GM12875 (cell line): ENCODE results near the gene ALDH1A1.

Experiments
- H3K4me3 ChIP-seq: one replicate; pipeline ENCODE4 v1.5.1; 2011; ENCODE audit warnings: low read depth, low read length, control low read depth
- TF ChIP-seq, protein P1 (sequence below): IDR thresholded peaks from 2 replicates; pipeline ENCODE4 v1.5.1; 2011; ENCODE audit warnings: low read depth, mild to moderate bottlenecking, control low read depth, inconsistent platforms, low read length, moderate library complexity, borderline replicate concordance; ENCODE audit not compliant: insufficient read depth

The ALDH1A1 gene

DNA sequence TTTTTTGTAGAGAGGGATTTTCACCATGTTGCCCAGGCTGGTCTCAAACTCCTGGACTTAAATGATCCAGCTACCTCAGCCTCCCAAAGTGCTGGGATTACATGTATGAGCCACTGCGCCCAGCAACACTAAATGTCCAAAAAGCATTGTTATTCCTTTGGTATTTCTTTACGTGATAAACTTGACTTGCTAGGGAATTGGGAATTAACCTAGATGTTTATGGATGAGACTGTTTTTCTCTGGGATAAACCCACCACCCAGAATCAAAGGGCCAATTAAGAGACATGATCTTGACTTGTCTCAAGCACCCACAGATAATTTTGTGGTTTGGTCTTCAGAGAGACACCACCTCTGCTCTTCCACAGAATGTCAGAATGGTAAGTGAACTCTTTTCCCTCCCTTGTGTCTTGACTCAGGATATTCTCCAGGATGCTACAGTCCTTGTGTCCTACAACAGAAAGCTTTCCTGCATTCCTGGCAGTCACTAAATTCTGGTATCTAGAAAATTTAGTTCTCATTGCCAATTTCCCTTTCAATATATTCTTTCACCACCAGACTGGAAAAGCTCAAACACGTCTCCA is 55.7 kb downstream of the ALDH1A1 start:
- TF ChIP-seq, protein P1, sequence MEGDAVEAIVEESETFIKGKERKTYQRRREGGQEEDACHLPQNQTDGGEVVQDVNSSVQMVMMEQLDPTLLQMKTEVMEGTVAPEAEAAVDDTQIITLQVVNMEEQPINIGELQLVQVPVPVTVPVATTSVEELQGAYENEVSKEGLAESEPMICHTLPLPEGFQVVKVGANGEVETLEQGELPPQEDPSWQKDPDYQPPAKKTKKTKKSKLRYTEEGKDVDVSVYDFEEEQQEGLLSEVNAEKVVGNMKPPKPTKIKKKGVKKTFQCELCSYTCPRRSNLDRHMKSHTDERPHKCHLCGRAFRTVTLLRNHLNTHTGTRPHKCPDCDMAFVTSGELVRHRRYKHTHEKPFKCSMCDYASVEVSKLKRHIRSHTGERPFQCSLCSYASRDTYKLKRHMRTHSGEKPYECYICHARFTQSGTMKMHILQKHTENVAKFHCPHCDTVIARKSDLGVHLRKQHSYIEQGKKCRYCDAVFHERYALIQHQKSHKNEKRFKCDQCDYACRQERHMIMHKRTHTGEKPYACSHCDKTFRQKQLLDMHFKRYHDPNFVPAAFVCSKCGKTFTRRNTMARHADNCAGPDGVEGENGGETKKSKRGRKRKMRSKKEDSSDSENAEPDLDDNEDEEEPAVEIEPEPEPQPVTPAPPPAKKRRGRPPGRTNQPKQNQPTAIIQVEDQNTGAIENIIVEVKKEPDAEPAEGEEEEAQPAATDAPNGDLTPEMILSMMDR, result no peak
- no peak overlapping the region for H3K4me3 ChIP-seq

DNA sequence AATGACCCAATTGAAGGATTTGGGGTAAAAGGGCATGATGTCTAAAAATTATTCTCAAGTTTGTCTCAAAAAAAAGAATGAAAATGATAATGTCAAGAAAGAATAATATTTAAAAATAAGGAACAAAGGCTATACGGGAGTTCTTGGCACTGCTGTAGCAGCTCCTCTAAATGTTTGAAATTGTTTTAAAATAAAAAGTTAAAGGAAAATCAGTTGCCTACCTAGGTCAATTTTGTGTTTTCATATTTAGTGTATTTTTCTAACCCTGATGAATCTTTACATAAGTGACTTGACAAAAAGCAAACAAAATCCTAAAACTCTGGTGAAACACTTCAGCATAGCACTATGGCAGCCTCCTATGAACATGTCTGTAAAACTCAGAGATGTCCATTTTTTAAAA is 56.4 kb downstream of the ALDH1A1 start:
- TF ChIP-seq, protein P1, result no peak
- no peak overlapping the region for H3K4me3 ChIP-seq

DNA sequence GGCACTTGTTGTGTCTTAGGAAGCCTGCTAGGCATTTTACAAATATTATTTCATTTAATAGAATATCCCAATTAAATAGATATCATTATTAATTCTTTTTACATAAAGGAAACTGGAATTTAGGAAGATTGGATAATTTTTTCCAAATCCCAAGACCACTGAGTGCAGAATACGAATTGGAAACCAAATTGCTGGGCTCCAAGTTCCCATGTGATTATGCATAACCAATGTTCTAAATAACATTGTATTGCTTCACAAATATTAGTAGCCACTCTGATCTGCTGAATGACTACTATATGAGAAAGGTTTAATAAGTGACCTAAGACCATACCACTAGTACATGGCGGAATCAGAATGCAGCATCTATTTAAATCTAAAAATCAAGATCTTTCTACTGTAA is 57.7 kb downstream of the ALDH1A1 start:
- TF ChIP-seq, protein P1, result no peak

DNA sequence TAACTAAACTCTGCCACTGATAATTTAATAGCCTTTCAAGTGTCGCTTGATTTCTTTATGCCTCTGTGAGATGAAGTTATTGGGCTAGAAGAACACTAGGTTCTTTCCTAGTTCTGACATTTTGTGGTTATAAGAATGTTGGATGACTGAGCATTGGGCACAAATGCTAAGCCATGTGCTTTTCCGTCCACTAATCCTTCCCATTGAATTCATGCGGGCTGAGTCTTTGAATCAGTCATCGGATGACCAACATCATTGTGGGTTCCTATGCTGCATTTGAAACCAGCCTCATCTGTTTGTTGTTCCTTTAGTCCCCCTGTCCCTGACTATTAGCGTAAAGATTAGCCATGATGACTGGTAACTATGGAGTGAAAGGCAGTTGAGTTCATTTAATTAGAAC is 58.5 kb downstream of the ALDH1A1 start:
- TF ChIP-seq, protein P1, result no peak
- no peak overlapping the region for H3K4me3 ChIP-seq

More for the DNA sequence above, 57.7 kb downstream of the ALDH1A1 start:
- H3K4me3 ChIP-seq, result no peak overlapping the region

DNA sequence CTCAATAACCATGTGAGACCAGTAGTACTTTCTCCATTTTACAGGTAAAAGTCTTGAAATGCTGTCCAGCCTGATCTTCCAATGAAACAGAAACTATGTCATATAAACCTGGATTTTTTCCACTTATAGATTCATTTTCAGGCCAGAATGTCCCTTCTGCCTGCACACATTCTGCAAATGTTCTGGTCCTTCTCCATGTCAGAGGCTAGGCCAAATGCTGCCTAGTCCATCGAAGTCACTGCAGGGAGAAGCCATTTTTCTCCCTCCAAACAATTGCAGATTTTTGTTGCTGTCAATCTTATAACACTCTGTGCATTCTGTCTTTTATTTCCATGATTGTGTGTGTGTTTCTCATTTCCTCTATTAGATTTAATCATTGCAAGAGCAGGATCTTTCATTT is 59.4 kb downstream of the ALDH1A1 start:
- H3K4me3 ChIP-seq, result no peak overlapping the region

DNA sequence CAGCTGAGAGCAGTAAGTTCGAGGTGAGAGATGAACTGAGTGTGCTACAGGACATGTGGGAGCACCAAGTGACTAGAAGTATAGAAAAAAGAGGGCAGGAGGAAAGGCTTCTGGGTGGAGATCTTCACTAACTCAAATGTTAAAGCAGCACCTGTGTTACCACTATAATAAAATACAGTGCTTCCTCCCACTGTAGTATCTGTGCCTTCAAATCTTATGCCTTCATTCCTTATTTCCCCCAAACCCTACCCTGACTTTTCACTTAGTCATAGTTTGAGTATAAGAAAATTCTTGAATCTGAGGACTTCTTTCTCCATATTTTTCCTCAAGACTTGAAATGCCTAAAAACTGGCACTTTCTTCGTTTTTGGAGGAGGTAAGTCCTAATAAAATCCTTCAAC is 61.8 kb downstream of the ALDH1A1 start:
- H3K4me3 ChIP-seq, result no peak overlapping the region
- TF ChIP-seq, protein P1, result no peak

More for the DNA sequence above, 59.4 kb downstream of the ALDH1A1 start:
- TF ChIP-seq, protein P1, result no peak

DNA sequence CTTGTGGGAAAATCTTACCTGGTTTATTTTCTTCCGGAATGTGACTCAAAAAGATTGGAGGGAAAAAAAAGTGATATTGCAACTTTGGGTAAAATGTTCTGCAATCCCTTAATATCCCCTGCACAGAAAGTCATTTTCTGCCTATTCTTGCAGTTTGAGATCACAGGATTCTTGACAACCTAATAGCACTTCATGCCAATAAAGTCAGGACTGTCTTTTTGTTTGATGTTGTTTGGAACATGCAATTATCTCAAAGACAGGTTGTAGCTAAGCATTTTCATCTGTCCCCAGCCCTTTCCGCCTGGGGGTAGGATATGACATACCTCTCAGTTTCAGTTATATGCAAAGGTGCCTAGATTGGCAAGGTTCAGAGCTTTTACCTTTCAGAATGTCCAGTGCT is 63.9 kb downstream of the ALDH1A1 start:
- TF ChIP-seq, protein P1, result no peak
- no peak overlapping the region for H3K4me3 ChIP-seq
